Left ventricle myocardium inferior (tissue), 1 donor: ENCODE data around the gene HSPB6. TPM values are rescaled to one million over a fixed set of nuclear protein-coding genes. Genes with fewer than 3 reads are reported as not detected.

Experiments used
- DNase-seq: peaks from one replicate; pipeline ENCODE4 v3.0.0-alpha.2; 2020
- H3K27ac ChIP-seq: fragments of 200-600 bp; replicated peaks from 2 replicates; pipeline ENCODE4 v1.8.0; 2021
- H3K27me3 ChIP-seq: fragments of 200-600 bp; 2 replicates; pipeline ENCODE4 v1.8.0; 2021; ENCODE audit warnings: low read depth
- H3K36me3 ChIP-seq: fragments of 200-600 bp; 2 replicates; pipeline ENCODE4 v1.8.0; 2021
- H3K4me1 ChIP-seq: fragments of 200-600 bp; 2 replicates; pipeline ENCODE4 v1.8.0; 2021
- H3K4me3 ChIP-seq: fragments of 200-600 bp; 2 replicates; pipeline ENCODE4 v1.8.0; 2021; ENCODE audit warnings: mild to moderate bottlenecking, moderate library complexity
- H3K9me3 ChIP-seq: fragments of 200-600 bp; replicated peaks from 2 replicates; pipeline ENCODE4 v1.8.0; 2021
- intact Hi-C: fragments of 100-400 bp; cut with micrococcal nuclease; formaldehyde crosslinking; loops from one replicate; pipeline ENCODE4 v1.11.0; 2022
- total RNA-seq: library from RNA; stranded (reverse); fragmentation: NEBNext Ultra II Directional; extraction: Animal tissue kit (Norgen Biotek cat#: 25700); gene quantifications from one replicate; pipeline ENCODE4 v1.2.1, GENCODE V29; 2021
- TF ChIP-seq, protein P1 (sequence below): fragments of 200-600 bp; IDR thresholded peaks from 2 replicates; pipeline ENCODE4 v1.8.0; 2021; ENCODE audit warnings: antibody characterized with exemption, mild to moderate bottlenecking, borderline replicate concordance
- donor health status: DM: no; HTN: yes; CAD: no; lungs with severe emphysema.

Gene HSPB6
- total RNA-seq, 1 donor from 2014 or later = 899 TPM

DNA sequence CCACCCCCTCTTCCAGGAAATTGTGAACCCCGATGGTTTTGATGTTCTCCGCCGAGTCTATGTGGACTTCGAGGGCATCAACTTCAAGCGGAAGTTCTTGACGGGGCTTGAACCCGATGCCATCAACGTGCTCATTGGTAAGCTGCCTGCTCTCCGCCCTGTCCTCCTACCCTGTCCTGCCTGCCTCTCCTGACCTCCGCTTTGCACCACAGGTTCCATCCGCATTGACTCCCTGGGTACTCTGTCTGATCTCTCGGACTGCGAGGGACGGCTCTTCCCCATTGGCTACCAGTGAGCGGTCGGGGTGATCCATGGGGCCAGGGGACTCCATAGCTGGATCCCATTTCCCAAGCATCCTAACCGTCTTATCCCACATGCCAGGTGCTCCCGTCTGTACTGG is 26.5 kb downstream of the HSPB6 start:
- DNase-seq = no peak
- peaks cover 93% of the 10 kb centered on the region for H3K36me3 ChIP-seq
- H3K9me3 ChIP-seq = no peaks in the 10 kb centered on the region
- H3K4me1 ChIP-seq = no peaks in the 10 kb centered on the region
- no peak overlapping the region for H3K4me3 ChIP-seq
- TF ChIP-seq, protein P1, sequence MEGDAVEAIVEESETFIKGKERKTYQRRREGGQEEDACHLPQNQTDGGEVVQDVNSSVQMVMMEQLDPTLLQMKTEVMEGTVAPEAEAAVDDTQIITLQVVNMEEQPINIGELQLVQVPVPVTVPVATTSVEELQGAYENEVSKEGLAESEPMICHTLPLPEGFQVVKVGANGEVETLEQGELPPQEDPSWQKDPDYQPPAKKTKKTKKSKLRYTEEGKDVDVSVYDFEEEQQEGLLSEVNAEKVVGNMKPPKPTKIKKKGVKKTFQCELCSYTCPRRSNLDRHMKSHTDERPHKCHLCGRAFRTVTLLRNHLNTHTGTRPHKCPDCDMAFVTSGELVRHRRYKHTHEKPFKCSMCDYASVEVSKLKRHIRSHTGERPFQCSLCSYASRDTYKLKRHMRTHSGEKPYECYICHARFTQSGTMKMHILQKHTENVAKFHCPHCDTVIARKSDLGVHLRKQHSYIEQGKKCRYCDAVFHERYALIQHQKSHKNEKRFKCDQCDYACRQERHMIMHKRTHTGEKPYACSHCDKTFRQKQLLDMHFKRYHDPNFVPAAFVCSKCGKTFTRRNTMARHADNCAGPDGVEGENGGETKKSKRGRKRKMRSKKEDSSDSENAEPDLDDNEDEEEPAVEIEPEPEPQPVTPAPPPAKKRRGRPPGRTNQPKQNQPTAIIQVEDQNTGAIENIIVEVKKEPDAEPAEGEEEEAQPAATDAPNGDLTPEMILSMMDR = no peak
- no peak overlapping the region for H3K27ac ChIP-seq
- no peaks in the 10 kb centered on the region for H3K27me3 ChIP-seq
- intact Hi-C loops = no loop called here

GRCh38 chr19:35729763-35730162 is 27.1 kb downstream of the HSPB6 start:
- no peak overlapping the region for H3K4me3 ChIP-seq
- DNase-seq = no peak
- H3K9me3 ChIP-seq = no peaks in the 10 kb centered on the region
- no peaks in the 10 kb centered on the region for H3K4me1 ChIP-seq
- TF ChIP-seq, protein P1 = no peak
- no peak overlapping the region for H3K27ac ChIP-seq
- H3K36me3 ChIP-seq = peaks cover 93% of the 10 kb centered on the region
- no peaks in the 10 kb centered on the region for H3K27me3 ChIP-seq
- intact Hi-C loops = no loop called here

- Histone ChIP-seq H3K9me3 (no peaks in the 10 kb centered on the region), H3K27ac (no peak overlapping the region), H3K4me3 (no peak overlapping the region), H3K4me1 (no peaks in the 10 kb centered on the region), H3K27me3 (no peaks in the 10 kb centered on the region), H3K36me3 (peaks cover 97% of the 10 kb centered on the region)
- intact Hi-C loops = no loop called here
- DNase-seq = no peak
- TF ChIP-seq, protein P1 = no peak
These were observed 27.8 kb downstream of the HSPB6 start for GRCh38 chr19:35729021-35729420.

DNA sequence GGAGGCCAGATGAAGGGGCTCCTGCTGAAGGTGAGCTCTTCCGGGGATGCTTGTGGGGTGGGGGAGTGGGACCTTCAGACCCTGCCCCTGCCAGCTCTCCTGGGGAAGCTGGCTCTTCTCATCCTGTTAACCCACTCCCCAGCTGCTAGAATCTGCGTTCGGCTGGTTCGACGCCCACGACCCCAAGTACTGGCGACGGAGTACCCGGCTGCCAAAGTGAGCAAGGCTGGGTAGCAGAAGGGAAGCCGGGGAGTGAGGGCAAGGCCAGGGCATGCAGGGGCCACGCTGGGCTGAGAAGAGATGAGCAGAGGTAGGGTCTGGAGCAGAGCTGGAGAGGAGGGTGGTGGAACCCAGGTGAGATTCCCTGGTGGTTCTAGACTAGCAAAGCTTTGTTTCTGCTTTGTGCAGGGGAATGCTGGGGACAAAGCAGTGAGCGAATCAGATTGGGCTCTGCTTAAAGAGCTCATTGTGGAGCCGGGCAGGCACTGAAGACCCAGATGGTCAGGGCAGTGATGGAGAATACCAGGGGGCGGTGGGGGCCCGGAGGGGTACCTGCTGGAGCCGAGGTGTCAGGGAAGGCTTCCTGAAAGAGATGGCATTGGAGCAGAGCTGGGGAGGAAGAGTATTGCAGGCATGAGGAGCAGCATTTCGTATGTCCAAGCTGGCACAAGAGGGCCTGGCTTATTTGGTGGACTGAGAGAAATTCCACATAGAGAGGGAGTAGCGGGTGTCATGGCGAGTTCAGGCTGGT is 28.7 kb downstream of the HSPB6 start:
- DNase-seq = no peak
- H3K4me3 ChIP-seq = no peak overlapping the region
- H3K36me3 ChIP-seq = peaks cover 98% of the 10 kb centered on the region

DNA sequence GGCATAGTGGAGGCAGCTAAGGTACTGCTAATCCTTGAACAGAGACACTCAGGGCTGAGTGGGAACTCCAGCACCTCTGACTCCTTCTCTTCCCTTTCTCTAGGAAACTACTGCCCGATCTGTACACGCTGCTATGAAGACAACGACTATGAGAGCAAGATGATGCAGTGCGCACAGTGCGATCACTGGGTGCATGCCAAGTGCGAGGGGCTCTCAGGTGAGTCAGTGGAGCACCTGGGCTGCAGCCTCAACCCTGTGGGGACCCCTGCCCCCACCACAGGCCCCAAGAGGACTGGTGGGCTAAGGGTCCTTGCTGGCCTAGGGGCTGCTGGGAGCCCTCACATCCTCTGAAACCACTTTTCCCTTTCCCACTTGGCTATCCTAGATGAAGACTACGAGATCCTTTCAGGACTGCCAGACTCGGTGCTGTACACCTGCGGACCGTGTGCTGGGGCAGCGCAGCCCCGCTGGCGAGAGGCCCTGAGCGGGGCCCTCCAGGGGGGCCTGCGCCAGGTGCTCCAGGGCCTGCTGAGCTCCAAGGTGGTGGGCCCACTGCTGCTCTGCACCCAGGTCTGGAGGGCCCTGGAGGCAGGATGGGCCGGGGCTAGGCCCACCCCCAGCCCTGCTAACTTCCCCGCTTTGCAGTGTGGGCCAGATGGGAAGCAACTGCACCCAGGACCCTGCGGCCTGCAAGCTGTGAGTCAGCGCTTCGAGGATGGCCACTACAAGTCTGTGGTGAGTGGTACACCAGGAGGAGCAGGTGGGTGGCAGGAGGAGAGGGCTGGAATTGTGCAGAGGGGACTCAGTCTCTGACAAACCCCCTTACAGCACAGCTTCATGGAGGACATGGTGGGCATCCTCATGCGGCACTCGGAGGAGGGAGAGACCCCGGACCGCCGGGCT is 29.5 kb downstream of the HSPB6 start:
- H3K4me1 ChIP-seq = peaks cover under 1% of the 10 kb centered on the region
- no peak overlapping the region for H3K27ac ChIP-seq
- intact Hi-C loops = no loop called here
- no peak overlapping the region for H3K4me3 ChIP-seq
- no peak for DNase-seq
- H3K27me3 ChIP-seq = no peaks in the 10 kb centered on the region
- peaks cover 100% of the 10 kb centered on the region for H3K36me3 ChIP-seq
- TF ChIP-seq, protein P1 = no peak
- no peaks in the 10 kb centered on the region for H3K9me3 ChIP-seq

More for the DNA sequence above, 28.7 kb downstream of the HSPB6 start:
- Histone ChIP-seq H3K27ac (no peak overlapping the region), H3K4me1 (no peaks in the 10 kb centered on the region), H3K9me3 (no peaks in the 10 kb centered on the region), H3K27me3 (no peaks in the 10 kb centered on the region)
- intact Hi-C loops = no loop called here
- TF ChIP-seq, protein P1 = no peak
